ENCODE measurements around the gene WDFY2. TPM values are rescaled to one million over a fixed set of nuclear protein-coding genes. Genes with fewer than 3 reads are reported as not detected.
"Not testable (repeated sequence)": the region's sequence is repeated elsewhere in the genome, so short reads cannot be mapped to it uniquely, and the experiment has no call there.

The WDFY2 gene
- total RNA-seq, 4 donors from 2014 or later = 6.0 to 11.3 (median 9.7) TPM

DNA sequence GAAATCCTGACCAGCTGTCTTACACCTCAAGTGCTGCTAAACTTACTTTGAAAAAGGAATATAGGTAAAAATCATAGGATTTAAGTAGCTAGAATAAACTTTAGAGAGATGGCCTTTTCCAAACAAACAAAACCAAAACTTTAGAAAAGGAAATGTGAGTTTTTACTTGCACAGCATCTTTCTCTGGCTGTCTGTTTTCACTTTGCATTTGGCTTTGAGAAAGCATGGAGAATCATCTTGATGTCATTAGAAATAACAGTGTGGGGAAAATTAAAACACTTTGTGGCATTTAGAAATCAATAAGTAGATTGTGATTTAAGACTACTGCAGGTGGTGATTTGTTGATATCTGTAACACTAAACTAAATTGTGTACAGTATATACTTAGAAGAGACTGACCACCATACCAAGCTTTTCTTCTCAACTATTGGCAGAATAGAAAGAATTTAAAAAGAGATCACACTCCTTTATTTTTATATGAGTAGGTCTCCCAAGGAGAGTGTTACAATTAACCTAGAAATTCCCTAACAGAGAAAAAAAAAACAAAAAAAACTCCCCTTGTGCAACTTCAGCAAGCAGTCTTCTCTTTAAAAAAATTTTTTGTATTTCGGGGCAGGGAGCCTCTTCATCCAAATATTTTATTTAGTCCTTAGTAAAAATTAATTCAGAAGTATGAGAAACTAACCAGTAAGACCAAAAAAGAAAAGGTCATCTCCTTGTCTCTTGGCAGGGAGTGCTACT lies 6.1 kb downstream of the WDFY2 start:
- no peak for DNase-seq
- Histone ChIP-seq H3K9me3 (no peaks in the 10 kb centered on the region), H3K27me3 (no peaks in the 10 kb centered on the region), H3K27ac (peak overlapping the region in 1 of 4 donors; percentile 24), H3K36me3 (no peaks in the 10 kb centered on the region), H3K4me1 (peaks cover 0 to 7% (median 2%) of the 10 kb centered on the region in 4 donors), H3K4me3 (no peak overlapping the region)
- TF ChIP-seq CTCF (IDR thresholded peaks at IDR 0.05) (no peak), POLR2A (IDR thresholded peaks at IDR 0.05) (no peak)

DNA sequence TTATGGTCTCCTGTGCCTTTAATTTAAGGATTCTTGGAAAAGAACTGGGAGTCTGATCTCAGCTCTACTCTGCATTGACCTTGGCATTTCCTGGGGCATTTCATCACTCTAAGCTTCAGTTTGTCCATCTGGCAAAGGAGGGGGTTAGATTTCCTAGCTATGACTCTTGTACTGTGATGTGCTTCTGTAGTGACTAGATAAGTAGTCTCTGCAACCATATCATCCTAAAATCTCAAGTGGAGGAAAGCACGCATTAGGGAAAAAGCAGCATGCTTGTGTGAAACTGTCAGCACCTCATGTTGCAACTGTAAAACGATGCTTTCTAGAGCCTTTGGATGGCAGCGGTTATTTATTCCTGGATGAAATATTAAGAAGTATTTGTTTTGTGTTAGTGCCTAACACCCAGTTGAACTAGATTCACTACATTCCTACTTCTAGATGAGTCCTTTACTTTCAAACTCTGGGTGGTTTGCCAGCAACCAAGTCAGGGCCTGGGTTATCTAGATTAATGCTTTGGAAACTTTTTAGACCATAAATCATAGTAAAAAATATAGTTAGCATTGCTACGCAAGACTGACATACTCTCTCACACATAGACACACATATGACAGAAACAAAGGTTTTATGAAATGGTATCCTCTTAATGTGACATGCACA lies 6.8 kb downstream of the WDFY2 start:
- Histone ChIP-seq H3K4me1 (no peaks in the 10 kb centered on the region), H3K9me3 (no peaks in the 10 kb centered on the region), H3K27ac (peak overlapping the region in 1 of 4 donors; percentile 31), H3K36me3 (no peaks in the 10 kb centered on the region), H3K4me3 (no peak overlapping the region), H3K27me3 (no peaks in the 10 kb centered on the region)
- TF ChIP-seq POLR2A (IDR thresholded peaks at IDR 0.05) = no peak
- no peak for TF ChIP-seq CTCF (IDR thresholded peaks at IDR 0.05)
- no peak for DNase-seq

DNA sequence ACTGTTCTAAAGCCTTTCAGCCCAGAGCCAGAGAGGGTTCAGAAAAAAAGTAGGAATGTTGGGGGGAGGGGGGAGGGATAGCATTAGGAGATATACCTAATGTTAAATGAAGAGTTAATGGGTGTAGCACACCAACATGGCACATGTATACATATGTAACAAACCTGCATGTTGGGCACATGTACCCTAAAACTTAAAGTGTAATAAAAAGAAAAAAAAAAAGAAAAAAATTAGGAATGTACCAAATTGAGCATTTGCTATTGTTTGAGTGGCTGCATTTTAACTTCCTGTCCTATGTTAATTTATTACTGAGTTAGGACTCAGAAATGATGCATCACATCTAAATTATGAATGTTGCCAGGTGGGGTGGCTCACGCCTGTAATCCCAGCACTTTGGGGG lies 7.7 kb downstream of the WDFY2 start:
- H3K27ac ChIP-seq, DNase-seq, H3K4me3 ChIP-seq, H3K36me3 ChIP-seq, H3K9me3 ChIP-seq, H3K4me1 ChIP-seq, H3K27me3 ChIP-seq: not testable (repeated sequence)

GRCh38 chr13:51594432-51594831 lies 10.2 kb downstream of the WDFY2 start:
- no peak for DNase-seq
- no peaks in the 10 kb centered on the region for H3K36me3 ChIP-seq
- H3K27ac ChIP-seq = no peak overlapping the region
- no peaks in the 10 kb centered on the region for H3K9me3 ChIP-seq
- H3K4me1 ChIP-seq = no peaks in the 10 kb centered on the region
- H3K4me3 ChIP-seq = no peak overlapping the region
- no peaks in the 10 kb centered on the region for H3K27me3 ChIP-seq
- TF ChIP-seq CTCF (IDR thresholded peaks at IDR 0.05) = no peak

DNA sequence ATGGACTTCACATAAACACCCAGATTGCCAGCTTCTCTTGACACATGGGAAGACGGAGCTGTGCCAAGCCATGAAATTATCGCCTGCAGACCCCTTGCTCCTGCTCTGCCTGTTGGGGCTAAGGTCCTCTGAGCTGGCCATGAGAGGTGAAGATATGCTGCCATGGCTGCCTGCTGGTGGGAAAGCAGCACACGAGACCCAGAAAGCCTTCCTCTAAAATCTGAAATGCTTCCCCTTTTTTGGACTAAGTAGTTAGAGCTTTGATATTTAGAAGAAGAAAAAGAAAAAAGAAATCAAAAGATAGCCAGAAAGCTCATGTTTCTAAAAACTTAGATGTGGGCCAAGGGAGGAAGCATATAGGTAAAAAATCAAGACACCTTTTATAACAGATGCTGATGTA lies 11.2 kb downstream of the WDFY2 start:
- Histone ChIP-seq H3K27me3 (no peaks in the 10 kb centered on the region), H3K4me1 (no peaks in the 10 kb centered on the region), H3K27ac (no peak overlapping the region), H3K36me3 (no peaks in the 10 kb centered on the region), H3K9me3 (no peaks in the 10 kb centered on the region), H3K4me3 (no peak overlapping the region)
- TF ChIP-seq POLR2A (IDR thresholded peaks at IDR 0.05) (no peak), CTCF (IDR thresholded peaks at IDR 0.05) (no peak)
- DNase-seq = no peak

GRCh38 chr13:51596541-51596940 lies 12.3 kb downstream of the WDFY2 start:
- Histone ChIP-seq H3K27me3 (no peaks in the 10 kb centered on the region), H3K27ac (no peak overlapping the region), H3K36me3 (no peaks in the 10 kb centered on the region), H3K9me3 (no peaks in the 10 kb centered on the region), H3K4me1 (peaks cover 0 to 3% (median 0%) of the 10 kb centered on the region in 4 donors), H3K4me3 (no peak overlapping the region)
- no peak for TF ChIP-seq CTCF (IDR thresholded peaks at IDR 0.05)
- no peak for TF ChIP-seq POLR2A (IDR thresholded peaks at IDR 0.05)
- DNase-seq = no peak
